ENCODE results near the gene PIP5K1B. TPM values are rescaled to one million over a fixed set of nuclear protein-coding genes. Genes with fewer than 3 reads are reported as not detected.

The PIP5K1B gene
- total and polyA plus RNA-seq, 2 experiments from 2014 or later: 1.3 to 2.8 TPM

GRCh38 chr9:68798423-68798822 is 93.4 kb downstream of the PIP5K1B start:
- Histone ChIP-seq H3K79me2 (replicated peaks; ENCODE audit: insufficient read depth) (no peaks in the 10 kb centered on the region), H4K20me1 (replicated peaks; ENCODE audit: insufficient read depth) (no peaks in the 10 kb centered on the region), H3K27me3 (ENCODE audit: insufficient read depth) (no peaks in the 10 kb centered on the region), H3K4me1 (ENCODE audit: insufficient read depth) (0 out of 2 replicates have a peak, but pooled peaks cover 7% of the 10 kb centered on the region), H2AFZ (no peak overlapping the region), H3K27ac (ENCODE audit: low read depth) (no peak overlapping the region), H3K4me3 (no peak overlapping the region), H3K4me2 (no peak overlapping the region), H3K9me2 (ENCODE audit: insufficient read depth) (peaks cover 6% of the 10 kb centered on the region), H3F3A (replicated peaks; ENCODE audit: low read depth) (no peaks in the 10 kb centered on the region), H3K36me3 (ENCODE audit: insufficient read depth) (no peaks in the 10 kb centered on the region)
- Mint-ChIP-seq H3K36me3 (ENCODE audit: low read depth) (no peaks in the 10 kb centered on the region), H3K4me1 (peaks cover 10% of the 10 kb centered on the region), H3K4me3 (no peak overlapping the region), H3K27ac (no peak overlapping the region; the same call in 1 of the 2 replicates), H3K9me3 (no peaks in the 10 kb centered on the region), H3K27me3 (ENCODE audit: insufficient read depth, low read depth, poor library complexity) (no peaks in the 10 kb centered on the region)
- DNase-seq (ENCODE audit: low spot score): no peak
- ATAC-seq: no peak
- TF ChIP-seq ETS1 (IDR thresholded peaks at IDR 0.05) (no peak), NANOG (IDR thresholded peaks at IDR 0.05; ENCODE audit: borderline replicate concordance) (no peak), STAT1 (IDR thresholded peaks at IDR 0.05; ENCODE audit: unreplicated experiment) (no peak), EZH2phosphoT487 (IDR thresholded peaks at IDR 0.05; ENCODE audit: unreplicated experiment) (no peak), ZNF462 (CRISPR knock-in tag; IDR thresholded peaks at IDR 0.05) (no peak), CTCF (conservative IDR thresholded peaks at IDR 0.05; ENCODE audit: low read depth in 2 of 2) (no peak), EZH2 (IDR thresholded peaks at IDR 0.05; ENCODE audit: low read depth, unreplicated experiment) (no peak), ZNF331 (CRISPR knock-in tag; IDR thresholded peaks at IDR 0.05; ENCODE audit: low read depth) (no peak), JUNB (IDR thresholded peaks at IDR 0.05; ENCODE audit: unreplicated experiment) (no peak), POLR2AphosphoS5 (IDR thresholded peaks at IDR 0.05; ENCODE audit: low read depth) (no peak), REST (IDR thresholded peaks at IDR 0.05; ENCODE audit: unreplicated experiment) (no peak), CREB1 (CRISPR knock-in tag; IDR thresholded peaks at IDR 0.05; ENCODE audit: low read depth) (no peak), ZNF114 (CRISPR knock-in tag; IDR thresholded peaks at IDR 0.05) (no peak)

Measured in GM23338 (cell line).